T-helper 2 cell treated with Interferon-gamma antibody and Interleukin-4, amounts not matched to agents 5 μg/mL and 100 μg/mL, for 36 hours (primary cell): ENCODE data around the gene SLC2A14.
"Not testable (repeated sequence)": the region's sequence is repeated elsewhere in the genome, so short reads cannot be mapped to it uniquely, and the experiment has no call there.

Experiments used
- DNase-seq: peaks from one replicate; pipeline ENCODE4 v3.0.0; 2021; ENCODE audit warnings: low spot score
- H3K27ac Mint-ChIP-seq: one replicate; pipeline ENCODE4 v1.8.0; 2021; ENCODE audit warnings: mild to moderate bottlenecking, mixed read lengths
- H3K27me3 Mint-ChIP-seq: one replicate; pipeline ENCODE4 v1.8.0; 2021; ENCODE audit warnings: low read depth, mixed read lengths
- H3K36me3 Mint-ChIP-seq: one replicate; pipeline ENCODE4 v1.8.0; 2021; ENCODE audit warnings: low read depth, mixed read lengths
- H3K4me1 Mint-ChIP-seq: one replicate; pipeline ENCODE4 v1.8.0; 2021; ENCODE audit warnings: low read depth, mixed read lengths
- H3K4me3 Mint-ChIP-seq: one replicate; pipeline ENCODE4 v1.8.0; 2022; ENCODE audit warnings: mild to moderate bottlenecking, moderate library complexity, mixed read lengths
- H3K9me3 Mint-ChIP-seq: one replicate; pipeline ENCODE4 v1.8.0; 2021; ENCODE audit warnings: mixed read lengths

The SLC2A14 gene

DNA sequence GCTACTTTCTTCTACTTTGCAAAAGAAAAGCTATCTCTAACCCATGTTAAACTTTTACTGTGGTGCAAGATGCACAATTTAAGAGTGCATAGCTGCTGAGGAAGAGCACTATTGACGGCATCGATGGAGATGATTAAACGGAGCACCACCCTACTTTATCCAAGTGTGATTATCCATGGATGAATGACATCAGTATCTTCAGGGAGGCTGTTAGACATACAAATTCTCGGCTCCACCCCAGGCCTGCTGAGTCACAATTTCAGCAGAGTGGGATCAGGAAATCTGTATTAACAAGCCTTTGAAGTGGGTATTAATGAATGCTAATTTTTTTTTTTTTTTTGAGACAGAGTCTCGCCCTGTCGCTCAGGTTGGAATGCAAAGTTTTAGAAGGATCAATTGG is 16.2 kb downstream of the SLC2A14 start:
- Mint-ChIP-seq H3K4me1 (peaks cover 7% of the 10 kb centered on the region), H3K27me3 (peaks cover 22% of the 10 kb centered on the region), H3K36me3 (no peaks in the 10 kb centered on the region), H3K4me3 (no peak overlapping the region), H3K27ac (no peak overlapping the region), H3K9me3 (no peaks in the 10 kb centered on the region)
- DNase-seq = no peak

DNA sequence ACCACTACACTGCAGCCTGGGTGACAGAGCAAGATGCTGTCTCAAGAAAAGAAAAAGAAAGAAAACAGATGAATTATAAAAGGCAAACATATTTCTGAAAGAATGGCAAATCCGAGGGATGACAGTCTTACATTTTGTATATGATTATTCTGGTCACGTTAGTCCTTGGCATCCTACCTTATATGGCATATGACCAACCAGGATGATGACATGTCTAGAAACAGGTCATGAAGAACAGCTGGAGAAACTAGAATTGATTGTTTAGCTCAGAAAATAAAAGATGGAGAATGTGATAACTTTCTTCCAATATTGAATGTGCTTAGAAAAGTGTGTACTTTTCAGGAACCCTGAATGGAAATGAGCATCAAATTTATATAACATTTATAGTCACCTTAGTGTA is 19.2 kb downstream of the SLC2A14 start:
- Mint-ChIP-seq H3K9me3 (no peaks in the 10 kb centered on the region), H3K4me3 (no peak overlapping the region), H3K36me3 (no peaks in the 10 kb centered on the region), H3K27me3 (peaks cover 27% of the 10 kb centered on the region), H3K27ac (no peak overlapping the region), H3K4me1 (no peaks in the 10 kb centered on the region)
- no peak for DNase-seq

DNA sequence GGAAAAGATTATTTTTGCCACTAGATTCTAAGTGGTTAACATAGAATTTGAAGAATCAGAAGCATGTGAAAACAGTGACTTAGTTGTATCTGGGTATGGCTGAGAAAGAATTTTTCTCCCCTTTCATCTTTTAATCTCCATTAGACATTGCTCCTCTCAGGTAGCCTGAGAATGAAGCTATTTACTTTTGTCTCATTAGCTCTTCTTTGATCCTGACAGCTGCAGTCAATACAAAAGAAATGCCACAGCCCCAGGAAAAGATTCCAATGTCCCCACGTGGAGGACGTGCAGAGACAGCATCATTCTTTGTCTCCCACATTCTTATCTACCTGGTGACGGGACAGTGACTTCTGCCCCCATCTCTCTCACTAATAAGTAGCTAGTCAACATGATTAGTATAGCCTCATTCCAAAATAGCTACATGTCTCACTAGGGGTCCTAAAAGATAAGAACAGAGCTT is 21.1 kb downstream of the SLC2A14 start:
- H3K27me3 Mint-ChIP-seq = peaks cover 29% of the 10 kb centered on the region
- not testable (repeated sequence) for H3K9me3 Mint-ChIP-seq

DNA sequence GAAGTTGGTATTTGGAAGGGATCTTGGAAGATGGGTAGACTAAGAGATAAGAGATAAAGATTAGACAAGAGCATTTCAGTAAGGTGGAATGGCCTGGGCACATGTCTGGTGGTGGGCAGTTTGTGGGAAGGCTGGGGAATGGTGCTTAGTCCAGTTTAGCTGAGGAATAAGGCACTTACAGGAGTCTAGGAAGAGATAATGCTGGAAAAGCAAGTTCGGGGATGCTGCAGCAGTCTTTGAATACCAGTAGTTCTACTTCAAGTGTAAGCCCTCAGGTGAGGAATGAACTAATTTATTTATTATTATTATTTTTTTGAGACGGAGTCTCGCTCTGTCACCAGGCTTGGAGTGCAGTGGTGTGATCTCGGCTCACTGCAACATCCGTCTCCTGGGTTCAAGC is 22.6 kb downstream of the SLC2A14 start:
- DNase-seq, H3K4me1 Mint-ChIP-seq, H3K9me3 Mint-ChIP-seq, H3K27ac Mint-ChIP-seq, H3K4me3 Mint-ChIP-seq, H3K36me3 Mint-ChIP-seq: not testable (repeated sequence)
- H3K27me3 Mint-ChIP-seq = peaks cover 28% of the 10 kb centered on the region

More for the DNA sequence above, 21.1 kb downstream of the SLC2A14 start:
- not testable (repeated sequence) for H3K4me1 Mint-ChIP-seq, H3K27ac Mint-ChIP-seq, H3K4me3 Mint-ChIP-seq, H3K36me3 Mint-ChIP-seq, DNase-seq

DNA sequence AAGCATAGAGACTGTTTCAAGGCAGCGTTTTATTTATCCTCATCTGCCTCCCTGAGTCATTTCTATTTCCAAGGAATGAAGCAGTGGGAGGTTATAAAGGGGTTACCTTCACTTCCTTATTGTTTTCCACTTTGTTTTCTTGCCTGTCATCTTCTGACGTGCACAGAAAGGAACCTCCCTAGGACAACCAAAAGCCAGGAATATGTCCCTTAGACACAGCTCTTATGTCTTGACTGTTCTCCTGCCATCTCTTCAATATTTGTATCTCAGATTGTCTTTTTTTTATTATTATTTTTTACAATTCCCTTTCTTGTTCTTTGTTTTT is 24.7 kb downstream of the SLC2A14 start:
- H3K27ac Mint-ChIP-seq, H3K36me3 Mint-ChIP-seq: not testable (repeated sequence)

DNA sequence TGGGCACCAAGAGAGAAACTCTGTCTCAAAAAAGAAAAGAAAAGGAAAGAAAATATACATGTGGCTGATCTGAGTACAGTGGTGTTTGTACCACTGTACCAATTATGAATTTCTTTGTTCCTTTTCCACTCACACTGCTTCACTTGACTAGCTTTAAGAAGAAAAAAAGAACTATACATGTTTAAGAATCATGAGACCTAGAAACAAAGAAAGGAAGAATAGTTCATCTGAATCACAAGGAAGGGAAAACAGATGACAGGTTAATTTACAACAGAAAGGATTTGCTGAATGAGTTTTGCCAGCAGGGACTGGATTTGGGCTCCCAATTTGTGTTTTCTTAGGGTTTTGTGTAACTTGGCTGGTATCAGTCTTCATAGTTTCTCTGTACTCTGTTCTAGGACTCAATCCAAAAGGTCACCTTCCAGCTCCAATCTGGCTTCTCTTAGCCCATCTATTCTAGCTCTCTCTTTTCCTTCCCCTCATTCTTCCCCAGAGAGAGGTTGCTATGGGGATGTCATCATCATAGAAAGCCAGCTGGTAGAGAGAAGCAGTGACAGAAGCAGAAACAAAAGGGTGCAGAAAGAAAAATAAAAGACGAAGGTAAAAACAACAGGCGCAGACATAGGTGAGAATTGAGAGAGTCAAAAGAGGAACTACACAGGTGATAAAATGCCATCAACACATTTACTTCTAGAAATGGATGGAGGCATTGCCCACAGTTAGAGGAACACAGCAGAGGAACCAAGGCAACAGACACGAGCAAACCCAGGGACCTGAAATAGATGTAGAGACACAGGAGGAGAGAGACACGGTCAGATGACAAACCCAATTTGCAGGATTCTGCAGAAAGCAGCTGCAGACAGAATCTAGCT is 25.3 kb downstream of the SLC2A14 start:
- not testable (repeated sequence) for H3K4me1 Mint-ChIP-seq, H3K4me3 Mint-ChIP-seq, H3K27ac Mint-ChIP-seq, H3K9me3 Mint-ChIP-seq, DNase-seq, H3K36me3 Mint-ChIP-seq
- peaks cover 16% of the 10 kb centered on the region for H3K27me3 Mint-ChIP-seq

More for the DNA sequence above, 24.7 kb downstream of the SLC2A14 start:
- not testable (repeated sequence) for H3K9me3 Mint-ChIP-seq, H3K4me3 Mint-ChIP-seq, H3K4me1 Mint-ChIP-seq, DNase-seq
- peaks cover 21% of the 10 kb centered on the region for H3K27me3 Mint-ChIP-seq

DNA sequence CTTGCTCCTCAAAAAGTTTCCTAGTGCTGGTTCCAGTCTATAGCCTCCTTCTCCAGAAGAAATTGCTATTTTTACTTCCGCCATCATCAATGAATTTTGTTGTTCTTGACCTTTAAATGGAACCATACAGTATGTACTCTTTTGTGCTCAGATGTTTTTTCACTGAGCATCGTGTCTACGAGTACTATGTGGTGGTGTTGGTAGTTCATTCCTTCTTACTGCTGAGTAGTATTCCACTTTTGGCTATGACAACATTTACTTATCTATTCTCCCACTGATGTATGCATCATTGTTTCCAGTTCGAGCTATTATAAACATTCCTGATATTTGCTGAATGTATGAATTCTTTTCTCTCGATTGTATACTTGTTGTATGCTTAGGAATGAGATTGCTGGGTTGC is 28.6 kb downstream of the SLC2A14 start:
- Mint-ChIP-seq H3K4me3 (no peak overlapping the region), H3K27me3 (peaks cover 3% of the 10 kb centered on the region), H3K9me3 (no peaks in the 10 kb centered on the region), H3K4me1 (peaks cover 6% of the 10 kb centered on the region), H3K36me3 (no peaks in the 10 kb centered on the region), H3K27ac (no peak overlapping the region)
- no peak for DNase-seq

DNA sequence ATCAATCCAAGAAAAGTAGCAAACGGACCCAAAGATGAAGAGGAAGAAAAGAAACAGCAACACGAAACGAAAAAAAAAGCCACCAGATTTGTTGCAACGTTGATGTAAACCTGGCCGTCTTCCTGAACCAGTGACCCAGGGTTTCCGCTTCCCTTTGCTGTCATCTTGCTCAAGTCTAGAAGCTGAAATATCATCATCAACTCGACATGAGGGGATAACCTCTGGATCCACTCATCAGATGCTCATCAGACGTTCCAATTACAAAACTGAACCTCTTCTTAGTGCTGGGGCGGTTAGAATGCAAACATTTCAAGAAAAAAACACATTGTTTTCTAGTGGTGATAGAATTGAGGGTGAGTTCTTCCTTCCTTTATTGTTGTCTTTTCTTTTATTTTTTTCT is 29.1 kb downstream of the SLC2A14 start:
- peak; percentile 14 for DNase-seq
- H3K4me1 Mint-ChIP-seq, H3K9me3 Mint-ChIP-seq, H3K36me3 Mint-ChIP-seq, H3K27me3 Mint-ChIP-seq: not testable (repeated sequence)
- Mint-ChIP-seq H3K27ac (peak overlapping the region; percentile 69), H3K4me3 (peak overlapping the region; percentile 51)

DNA sequence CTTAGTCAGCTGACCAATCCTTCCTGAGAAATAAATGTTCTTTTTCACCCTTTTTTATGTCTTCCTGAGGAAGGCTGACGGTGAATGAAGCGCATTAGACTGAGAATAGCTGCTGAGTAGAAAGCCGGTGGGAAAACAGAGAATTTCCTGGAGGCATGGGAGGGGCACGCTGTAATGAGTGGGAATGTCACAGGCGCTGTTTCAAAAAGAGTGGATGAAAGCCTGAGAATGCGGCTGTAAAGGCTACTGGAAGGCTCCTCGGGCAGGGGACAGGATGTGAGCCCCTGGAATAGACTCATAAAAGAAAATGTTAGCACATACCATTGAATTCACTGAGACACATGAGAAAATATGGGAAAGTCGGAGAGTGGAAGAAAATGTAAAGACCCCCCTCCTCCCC is 29.6 kb downstream of the SLC2A14 start:
- H3K4me3 Mint-ChIP-seq, H3K27me3 Mint-ChIP-seq, H3K4me1 Mint-ChIP-seq, H3K36me3 Mint-ChIP-seq, H3K9me3 Mint-ChIP-seq, DNase-seq: not testable (repeated sequence)
- peak overlapping the region; percentile 70 for H3K27ac Mint-ChIP-seq

DNA sequence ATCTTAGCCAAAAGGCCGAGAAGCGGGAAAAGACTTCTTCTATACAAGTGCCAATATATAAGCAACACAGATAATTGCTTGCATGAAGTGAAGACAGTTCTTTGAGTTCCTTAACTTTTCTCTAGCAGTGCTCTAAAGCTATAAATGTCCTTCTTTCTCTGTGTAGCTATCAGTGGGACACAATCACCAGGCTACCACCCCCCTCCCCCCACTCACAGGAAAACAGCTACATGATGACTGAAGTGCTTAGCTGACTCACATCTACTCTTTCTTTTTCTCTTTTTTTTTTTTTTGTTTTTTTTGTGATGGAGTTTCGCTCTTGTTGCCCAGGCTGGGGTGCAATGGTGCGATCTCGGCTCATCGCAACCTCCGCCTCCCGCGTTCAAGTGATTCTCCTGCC is 30.3 kb downstream of the SLC2A14 start:
- not testable (repeated sequence) for H3K36me3 Mint-ChIP-seq, DNase-seq, H3K9me3 Mint-ChIP-seq, H3K4me3 Mint-ChIP-seq, H3K4me1 Mint-ChIP-seq, H3K27ac Mint-ChIP-seq, H3K27me3 Mint-ChIP-seq

DNA sequence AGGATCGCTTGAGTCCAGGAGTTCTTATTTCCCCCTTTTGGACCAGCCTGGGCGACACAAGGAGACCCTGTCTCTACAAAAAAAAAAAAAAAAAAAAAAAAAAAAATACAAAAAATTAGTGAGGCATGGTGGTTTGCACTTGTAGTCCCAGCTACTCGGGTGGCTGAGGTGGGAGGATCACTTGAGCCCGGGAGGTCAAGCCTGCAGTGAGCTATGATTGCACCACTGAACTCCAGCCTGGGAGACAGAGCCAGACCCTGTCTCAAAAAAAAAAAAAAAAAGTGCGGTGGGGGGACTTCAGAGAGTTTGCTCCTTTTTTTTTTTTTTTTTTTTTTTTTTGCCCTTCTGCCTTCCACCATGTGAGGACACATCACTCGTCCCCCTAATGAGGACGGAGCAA is 32.9 kb downstream of the SLC2A14 start:
- not testable (repeated sequence) for H3K9me3 Mint-ChIP-seq, H3K27ac Mint-ChIP-seq, DNase-seq, H3K4me3 Mint-ChIP-seq, H3K27me3 Mint-ChIP-seq, H3K4me1 Mint-ChIP-seq, H3K36me3 Mint-ChIP-seq

DNA sequence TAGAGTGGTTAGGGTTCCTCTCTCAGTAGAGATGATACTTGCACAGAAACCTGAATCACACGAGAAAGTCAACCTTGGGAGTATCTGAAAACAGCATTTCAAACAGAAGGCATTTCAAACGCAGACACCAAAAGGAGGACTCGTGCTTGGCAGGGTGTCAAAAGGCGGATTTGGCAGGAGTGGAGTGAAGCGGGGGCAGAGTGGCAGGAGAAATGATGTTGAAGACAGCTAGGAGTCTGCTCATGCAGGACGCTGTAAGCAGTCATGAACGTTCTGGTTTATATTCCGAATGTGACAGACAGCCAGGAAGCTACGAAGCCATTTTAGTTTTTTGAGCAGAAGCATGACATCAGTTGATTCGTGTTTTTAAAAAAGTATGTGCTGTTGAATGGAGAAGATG is 33.5 kb downstream of the SLC2A14 start:
- not testable (repeated sequence) for H3K4me3 Mint-ChIP-seq, H3K9me3 Mint-ChIP-seq

DNA sequence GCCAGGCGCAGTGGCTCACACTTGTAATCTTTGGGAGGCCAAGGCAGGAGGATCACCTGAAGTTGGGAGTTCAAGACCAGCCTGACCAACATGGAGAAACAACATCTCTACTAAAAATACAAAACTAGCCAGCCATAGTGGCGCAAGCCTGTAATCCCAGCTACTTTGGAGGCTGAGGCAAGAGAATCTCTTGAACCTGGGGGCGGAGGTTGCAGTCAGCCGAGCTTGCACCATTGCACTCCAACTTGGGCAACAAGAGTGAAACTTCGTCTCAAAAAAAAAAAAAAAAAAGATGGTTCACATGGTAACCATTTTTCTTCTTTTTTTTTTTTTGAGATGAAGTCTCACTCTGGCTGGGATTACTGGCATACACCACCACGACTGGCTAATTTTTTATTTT is 35.3 kb downstream of the SLC2A14 start:
- peaks cover under 1% of the 10 kb centered on the region for H3K4me1 Mint-ChIP-seq
- no peak for DNase-seq
- no peaks in the 10 kb centered on the region for H3K27me3 Mint-ChIP-seq
- H3K36me3 Mint-ChIP-seq = no peaks in the 10 kb centered on the region
- H3K27ac Mint-ChIP-seq = no peak overlapping the region
- H3K4me3 Mint-ChIP-seq = no peak overlapping the region
- no peaks in the 10 kb centered on the region for H3K9me3 Mint-ChIP-seq

More for the DNA sequence above, 33.5 kb downstream of the SLC2A14 start:
- not testable (repeated sequence) for H3K36me3 Mint-ChIP-seq, H3K27ac Mint-ChIP-seq, H3K27me3 Mint-ChIP-seq, H3K4me1 Mint-ChIP-seq, DNase-seq

DNA sequence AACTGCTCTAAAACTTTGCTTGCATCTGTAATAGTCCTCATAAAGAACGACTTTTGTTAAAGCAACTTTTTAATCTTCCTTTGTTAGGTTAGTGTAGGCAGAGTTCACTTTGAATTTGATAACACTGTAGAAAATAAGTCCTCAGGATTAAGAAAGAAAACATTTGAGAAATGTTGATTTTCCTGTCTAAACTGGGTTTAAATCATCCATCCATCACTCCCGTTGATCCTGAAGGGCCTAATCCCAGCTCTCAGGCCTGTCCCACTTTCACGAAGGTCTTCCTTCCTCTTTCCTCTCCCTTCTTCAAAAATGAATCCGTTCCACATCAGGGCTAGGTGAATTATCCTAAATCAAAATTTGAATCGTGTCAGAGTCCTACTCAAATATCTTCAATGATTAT is 36.9 kb downstream of the SLC2A14 start:
- Mint-ChIP-seq H3K27ac (no peak overlapping the region), H3K4me1 (peaks cover 3% of the 10 kb centered on the region), H3K9me3 (no peaks in the 10 kb centered on the region), H3K36me3 (no peaks in the 10 kb centered on the region), H3K27me3 (no peaks in the 10 kb centered on the region), H3K4me3 (no peak overlapping the region)
- DNase-seq = no peak

DNA sequence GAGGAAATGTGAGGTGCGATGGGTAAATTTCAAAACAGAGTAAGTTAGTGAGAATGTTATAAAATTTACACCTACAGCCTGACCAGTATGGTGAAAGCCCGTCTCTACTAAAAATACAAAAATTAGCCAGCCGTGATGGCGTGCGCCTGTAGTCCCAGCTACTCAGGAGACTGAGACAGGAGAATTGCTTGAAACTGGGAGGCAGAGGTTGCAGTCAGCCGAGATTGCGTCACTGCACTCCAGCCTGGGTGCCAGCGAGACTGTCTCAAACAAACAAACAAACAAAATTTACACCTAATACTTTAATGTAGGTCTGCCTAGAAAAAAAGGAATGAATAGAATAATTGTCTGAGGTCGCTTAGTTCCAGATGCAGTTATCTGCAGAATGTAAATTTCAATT is 37.6 kb downstream of the SLC2A14 start:
- no peaks in the 10 kb centered on the region for H3K9me3 Mint-ChIP-seq
- H3K27ac Mint-ChIP-seq = no peak overlapping the region
- H3K27me3 Mint-ChIP-seq = no peaks in the 10 kb centered on the region
- no peak overlapping the region for H3K4me3 Mint-ChIP-seq
- H3K4me1 Mint-ChIP-seq = peaks cover 3% of the 10 kb centered on the region
- no peaks in the 10 kb centered on the region for H3K36me3 Mint-ChIP-seq
- no peak for DNase-seq
